SK-N-SH (cell line): ENCODE data around the gene AMIGO2. TPM values are rescaled to one million over a fixed set of nuclear protein-coding genes. Genes with fewer than 3 reads are reported as not detected.

Experiments used
- CTCF ChIA-PET: fragments of 300-600, 350-600 bp; formaldehyde crosslinking; extraction: SDS; loops from one replicate; lab custom pipeline; 2021; lab: Yijun Ruan, JAX
- POLR2A ChIA-PET: fragments of 350-600 bp; sonication (Branson Sonifier 250); formaldehyde crosslinking; extraction: SDS; loops from one replicate; lab custom pipeline; 2020; ENCODE audit warnings: antibody characterized with exemption, inconsistent platforms; lab: Yijun Ruan, JAX
- DNase-seq: peaks from one replicate; pipeline ENCODE4 v3.0.0; 2012
- H2AFZ ChIP-seq: fragments of 200-600 bp; sonication (generic); 2 replicates; pipeline ENCODE4 v1.8.1; 2016; ENCODE audit warnings: antibody characterized with exemption, mild to moderate bottlenecking, low read depth
- H3F3A ChIP-seq: fragments of 200-600 bp; sonication (generic); replicated peaks from 2 replicates; pipeline ENCODE3; 2016; ENCODE audit warnings: antibody characterized with exemption, mild to moderate bottlenecking; ENCODE audit not compliant: insufficient read depth
- H3K27ac ChIP-seq, 2 experiments: fragments of 200-500 bp in 1 of 2; fragments of 200-600 bp in 1 of 2; sonication (Bioruptor generic) in 1 of 2; sonication (generic), shearing (Covaris generic) in 1 of 2; 2 replicates each; pipeline versions ENCODE4 v1.5.1 to v1.6.1; 2014 to 2016; ENCODE audit warnings: low read depth in 2 of 2, inconsistent platforms in 1 of 2, low read length in 1 of 2, mild to moderate bottlenecking in 1 of 2, mixed read lengths in 1 of 2
- H3K27me3 ChIP-seq: fragments of 200-600 bp; sonication (generic), shearing (Covaris generic); 2 replicates; pipeline ENCODE4 v1.6.1; 2016; ENCODE audit warnings: mixed run types; ENCODE audit not compliant: insufficient read depth
- H3K36me3 ChIP-seq, 2 experiments: fragments of 200-500 bp in 1 of 2; fragments of 200-600 bp in 1 of 2; sonication (Bioruptor generic) in 1 of 2; sonication (generic) in 1 of 2; replicated peaks in 1 of 2; 2 replicates each; pipeline versions ENCODE3 to v1.5.1; 2014 to 2016; ENCODE audit warnings: low read length in 1 of 2, mild to moderate bottlenecking in 1 of 2; ENCODE audit not compliant: insufficient read depth in 2 of 2, control insufficient read depth in 1 of 2
- H3K4me1 ChIP-seq, 2 experiments: fragments of 200-500 bp in 1 of 2; fragments of 200-600 bp in 1 of 2; sonication (Bioruptor generic) in 1 of 2; sonication (generic), shearing (Covaris generic) in 1 of 2; 2 replicates each; pipeline versions ENCODE4 v1.5.1 to v1.6.1; 2014 to 2016; ENCODE audit warnings: low read depth in 1 of 2, low read length in 1 of 2, mixed run types in 1 of 2; ENCODE audit not compliant: insufficient read depth in 2 of 2, control insufficient read depth in 1 of 2
- H3K4me2 ChIP-seq: fragments of 200-600 bp; sonication (generic), shearing (Covaris generic); 2 replicates; pipeline ENCODE4 v1.6.1; 2017; ENCODE audit warnings: mixed run types
- H3K4me3 ChIP-seq, 2 experiments: fragments of 200-500 bp in 1 of 2; fragments of 200-600 bp in 1 of 2; sonication (Bioruptor generic) in 1 of 2; sonication (generic), shearing (Covaris generic) in 1 of 2; 2 replicates each; pipeline versions ENCODE4 v1.5.1 to v1.8.1; 2014 to 2016; ENCODE audit warnings: low read depth in 2 of 2, inconsistent platforms in 1 of 2, low read length in 1 of 2, mild to moderate bottlenecking in 1 of 2, mixed read lengths in 1 of 2, moderate library complexity in 1 of 2
- H3K79me2 ChIP-seq: fragments of 200-600 bp; sonication (generic); 2 replicates; pipeline ENCODE4 v1.8.1; 2017; ENCODE audit warnings: mild to moderate bottlenecking; ENCODE audit not compliant: insufficient read depth
- H3K9ac ChIP-seq: fragments of 200-600 bp; sonication (generic); 2 replicates; pipeline ENCODE4 v1.6.1; 2017; ENCODE audit warnings: mixed run types
- H3K9me2 ChIP-seq: fragments of 200-600 bp; sonication (generic); 2 replicates; pipeline ENCODE4 v1.6.1; 2017; ENCODE audit warnings: mixed run types
- H3K9me3 ChIP-seq: fragments of 200-600 bp; sonication (generic); 2 replicates; pipeline ENCODE4 v1.6.1; 2017; ENCODE audit warnings: mixed run types, mild to moderate bottlenecking, moderate library complexity
- H4K20me1 ChIP-seq: fragments of 200-600 bp; sonication (generic); 2 replicates; pipeline ENCODE4 v1.6.1; 2017; ENCODE audit warnings: mild to moderate bottlenecking, mixed run types; ENCODE audit not compliant: insufficient read depth
- ELF1 ChIP-seq: IDR thresholded peaks from 2 replicates; pipeline ENCODE4 v1.4.0; 2012
- FOSL2 ChIP-seq: IDR thresholded peaks from 2 replicates; pipeline ENCODE4 v1.4.0; 2012; ENCODE audit warnings: low read depth, mild to moderate bottlenecking, moderate library complexity, borderline replicate concordance
- FOXJ3 ChIP-seq: sonication (generic); formaldehyde crosslinking; IDR thresholded peaks from 2 replicates; pipeline ENCODE4 v1.5.1; 2020; ENCODE audit warnings: mild to moderate bottlenecking, missing genetic modification reagents
- GATA2 ChIP-seq: sonication (generic); formaldehyde crosslinking; IDR thresholded peaks from 2 replicates; pipeline ENCODE4 v1.5.0; 2020; ENCODE audit warnings: mild to moderate bottlenecking, missing genetic modification reagents
- MEF2A ChIP-seq: IDR thresholded peaks from 2 replicates; pipeline ENCODE4 v1.4.0; 2012; ENCODE audit warnings: low read depth, borderline replicate concordance
- MXI1 ChIP-seq: IDR thresholded peaks from 2 replicates; pipeline ENCODE4 v1.6.1; 2012; ENCODE audit warnings: mild to moderate bottlenecking, low read depth, low read length, improper control_type of control experiment
- NFIC ChIP-seq: IDR thresholded peaks from 2 replicates; pipeline ENCODE4 v1.4.0; 2012; ENCODE audit warnings: borderline replicate concordance
- NRF1 ChIP-seq: IDR thresholded peaks from 2 replicates; pipeline ENCODE4 v1.6.1; 2012; ENCODE audit warnings: low read depth, mild to moderate bottlenecking, low read length
- RCOR1 ChIP-seq: fragments of 150-350 bp; IDR thresholded peaks from 2 replicates; pipeline ENCODE4 v1.6.1; 2017; ENCODE audit warnings: antibody characterized with exemption, low read length
- SIN3A ChIP-seq: IDR thresholded peaks from 2 replicates; pipeline ENCODE4 v1.6.1; 2012; ENCODE audit warnings: low read depth, mild to moderate bottlenecking, low read length, moderate library complexity, borderline replicate concordance
- TCF12 ChIP-seq: IDR thresholded peaks from 2 replicates; pipeline ENCODE4 v1.4.0; 2012
- TEAD4 ChIP-seq: IDR thresholded peaks from 2 replicates; pipeline ENCODE4 v1.4.0; 2012; ENCODE audit warnings: mild to moderate bottlenecking, borderline replicate concordance; ENCODE audit not compliant: insufficient read depth
- YY1 ChIP-seq: IDR thresholded peaks from 2 replicates; pipeline ENCODE4 v1.4.0; 2012; ENCODE audit warnings: low read depth, mild to moderate bottlenecking
- WGBS: methylation state at CpG from one replicate; pipeline ENCODE4 v1.1.6; 2017; ENCODE audit warnings: low lambda C conversion rate; 5-methylcytosine and 5-hydroxymethylcytosine counted together
- polyA plus RNA-seq, 3 experiments: library from polyadenylated mRNA; depleted of rRNA; stranded (reverse); fragments of >200 nt; gene quantifications; 2 replicates each; pipeline ENCODE4 v1.2.3, GENCODE V29; 2012
- TF ChIP-seq, protein P1 (sequence below): fragments of 200-600 bp; sonication (generic); IDR thresholded peaks from 2 replicates; pipeline ENCODE4 v1.6.1; 2017; ENCODE audit warnings: antibody characterized with exemption, mild to moderate bottlenecking, moderate library complexity
- TF ChIP-seq, protein P2 (sequence below): fragments of 150-350 bp; IDR thresholded peaks from 2 replicates; pipeline ENCODE4 v1.6.1; 2016; ENCODE audit warnings: mild to moderate bottlenecking, low read depth, low read length
- TF ChIP-seq, protein P3 (sequence below): IDR thresholded peaks from 2 replicates; pipeline ENCODE4 v1.6.1; 2012; ENCODE audit warnings: mild to moderate bottlenecking, low read depth, low read length, moderate library complexity
- TF ChIP-seq, protein P4 (sequence below): IDR thresholded peaks from 2 replicates; pipeline ENCODE4 v1.4.0; 2012; ENCODE audit warnings: low read depth, borderline replicate concordance
- TF ChIP-seq, protein P5 (sequence below): IDR thresholded peaks from 2 replicates; pipeline ENCODE4 v1.4.0; 2012; ENCODE audit warnings: low read depth

AMIGO2 gene
- polyA plus RNA-seq, 1 of the 3 experiments (the other 2 are of a cell fraction) = 1.2 TPM

DNA sequence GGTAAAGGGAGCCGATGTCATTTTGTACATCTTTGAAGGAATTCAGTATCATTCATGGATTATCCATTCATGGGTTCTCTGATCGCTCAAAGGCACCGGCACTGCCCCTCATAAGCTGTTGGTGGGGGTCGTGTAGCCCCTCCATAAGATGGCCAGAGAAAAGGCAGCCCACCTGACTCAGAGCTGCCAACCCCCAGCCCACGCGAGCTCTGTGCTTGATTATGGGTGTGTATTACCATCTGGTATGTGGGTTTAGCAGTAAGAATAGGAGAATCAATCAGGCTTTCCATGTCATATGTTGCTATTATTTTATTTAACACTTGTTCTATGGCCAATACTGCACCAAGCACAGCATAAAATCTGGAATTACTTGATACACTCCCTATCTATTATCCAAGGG, 32.1 kb upstream of the AMIGO2 start:
- H3K4me2 ChIP-seq = no peak overlapping the region
- H3K9me2 ChIP-seq = no peaks in the 10 kb centered on the region
- no peaks in the 10 kb centered on the region for H3F3A ChIP-seq
- H3K4me3 ChIP-seq = no peak overlapping the region
- no peak overlapping the region for H3K27ac ChIP-seq
- no peaks in the 10 kb centered on the region for H3K36me3 ChIP-seq
- H3K9ac ChIP-seq = no peak overlapping the region
- H3K4me1 ChIP-seq = no peaks in the 10 kb centered on the region
- no peak for DNase-seq
- WGBS = 44% methylated on average over 6 of the region's 6 CpGs
- no peaks in the 10 kb centered on the region for H3K79me2 ChIP-seq
- no peaks in the 10 kb centered on the region for H3K9me3 ChIP-seq
- CTCF ChIA-PET = no interaction called here
- TF ChIP-seq MEF2A (no peak), TEAD4 (no peak), TCF12 (no peak), GATA2 (CRISPR knock-in tag) (no peak), YY1 (no peak), SIN3A (no peak), MXI1 (no peak), FOSL2 (no peak), NFIC (no peak), NRF1 (no peak), RCOR1 (no peak)
- TF ChIP-seq, protein P1, sequence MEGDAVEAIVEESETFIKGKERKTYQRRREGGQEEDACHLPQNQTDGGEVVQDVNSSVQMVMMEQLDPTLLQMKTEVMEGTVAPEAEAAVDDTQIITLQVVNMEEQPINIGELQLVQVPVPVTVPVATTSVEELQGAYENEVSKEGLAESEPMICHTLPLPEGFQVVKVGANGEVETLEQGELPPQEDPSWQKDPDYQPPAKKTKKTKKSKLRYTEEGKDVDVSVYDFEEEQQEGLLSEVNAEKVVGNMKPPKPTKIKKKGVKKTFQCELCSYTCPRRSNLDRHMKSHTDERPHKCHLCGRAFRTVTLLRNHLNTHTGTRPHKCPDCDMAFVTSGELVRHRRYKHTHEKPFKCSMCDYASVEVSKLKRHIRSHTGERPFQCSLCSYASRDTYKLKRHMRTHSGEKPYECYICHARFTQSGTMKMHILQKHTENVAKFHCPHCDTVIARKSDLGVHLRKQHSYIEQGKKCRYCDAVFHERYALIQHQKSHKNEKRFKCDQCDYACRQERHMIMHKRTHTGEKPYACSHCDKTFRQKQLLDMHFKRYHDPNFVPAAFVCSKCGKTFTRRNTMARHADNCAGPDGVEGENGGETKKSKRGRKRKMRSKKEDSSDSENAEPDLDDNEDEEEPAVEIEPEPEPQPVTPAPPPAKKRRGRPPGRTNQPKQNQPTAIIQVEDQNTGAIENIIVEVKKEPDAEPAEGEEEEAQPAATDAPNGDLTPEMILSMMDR = no peak
- TF ChIP-seq, all 33 proteins: peak for 0
- no peak overlapping the region for H2AFZ ChIP-seq
- H4K20me1 ChIP-seq = no peaks in the 10 kb centered on the region
- POLR2A ChIA-PET = no interaction called here
- H3K27me3 ChIP-seq = peaks cover 5% of the 10 kb centered on the region; the same call in 1 of the 2 replicates

DNA sequence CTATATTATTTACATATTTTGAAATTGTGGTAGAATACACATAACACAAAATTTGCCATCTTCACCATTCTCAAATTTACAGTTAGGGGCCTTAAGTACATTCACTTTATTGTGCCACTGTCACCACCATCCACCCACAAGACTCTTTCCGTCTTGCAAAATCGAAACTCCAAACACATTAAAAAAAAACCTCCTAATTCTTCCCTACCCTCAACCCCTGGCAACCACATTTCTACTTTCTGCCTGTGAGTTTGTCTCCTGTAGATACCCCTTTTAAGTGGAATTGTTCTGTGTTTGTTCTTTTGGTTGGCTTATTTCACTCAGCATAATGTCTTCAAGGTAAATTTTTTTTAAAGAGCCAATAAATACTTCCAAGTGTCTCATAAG, 31.6 kb upstream of the AMIGO2 start:
- ChIA-PET POLR2A (no interaction called here), CTCF (no interaction called here)
- H3K27ac ChIP-seq = no peak overlapping the region
- H3K4me3 ChIP-seq = no peak overlapping the region
- H3K27me3 ChIP-seq = peaks cover 7% of the 10 kb centered on the region; the same call in 1 of the 2 replicates
- WGBS = 13% methylated on average over 2 of the region's 2 CpGs
- H2AFZ ChIP-seq = no peak overlapping the region
- no peak overlapping the region for H3K4me2 ChIP-seq
- no peaks in the 10 kb centered on the region for H3K79me2 ChIP-seq
- H3K4me1 ChIP-seq = no peaks in the 10 kb centered on the region
- no peak overlapping the region for H3K9ac ChIP-seq
- no peaks in the 10 kb centered on the region for H4K20me1 ChIP-seq
- no peaks in the 10 kb centered on the region for H3K9me3 ChIP-seq
- H3K9me2 ChIP-seq = no peaks in the 10 kb centered on the region
- no peaks in the 10 kb centered on the region for H3K36me3 ChIP-seq
- DNase-seq = no peak
- H3F3A ChIP-seq = no peaks in the 10 kb centered on the region
- TF ChIP-seq, protein P1 = no peak
- TF ChIP-seq, protein P2, sequence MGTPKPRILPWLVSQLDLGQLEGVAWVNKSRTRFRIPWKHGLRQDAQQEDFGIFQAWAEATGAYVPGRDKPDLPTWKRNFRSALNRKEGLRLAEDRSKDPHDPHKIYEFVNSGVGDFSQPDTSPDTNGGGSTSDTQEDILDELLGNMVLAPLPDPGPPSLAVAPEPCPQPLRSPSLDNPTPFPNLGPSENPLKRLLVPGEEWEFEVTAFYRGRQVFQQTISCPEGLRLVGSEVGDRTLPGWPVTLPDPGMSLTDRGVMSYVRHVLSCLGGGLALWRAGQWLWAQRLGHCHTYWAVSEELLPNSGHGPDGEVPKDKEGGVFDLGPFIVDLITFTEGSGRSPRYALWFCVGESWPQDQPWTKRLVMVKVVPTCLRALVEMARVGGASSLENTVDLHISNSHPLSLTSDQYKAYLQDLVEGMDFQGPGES = no peak
- TF ChIP-seq FOXJ3 (CRISPR knock-in tag) (no peak), ELF1 (no peak), MXI1 (no peak), RCOR1 (no peak), NRF1 (no peak)
- TF ChIP-seq, protein P3, sequence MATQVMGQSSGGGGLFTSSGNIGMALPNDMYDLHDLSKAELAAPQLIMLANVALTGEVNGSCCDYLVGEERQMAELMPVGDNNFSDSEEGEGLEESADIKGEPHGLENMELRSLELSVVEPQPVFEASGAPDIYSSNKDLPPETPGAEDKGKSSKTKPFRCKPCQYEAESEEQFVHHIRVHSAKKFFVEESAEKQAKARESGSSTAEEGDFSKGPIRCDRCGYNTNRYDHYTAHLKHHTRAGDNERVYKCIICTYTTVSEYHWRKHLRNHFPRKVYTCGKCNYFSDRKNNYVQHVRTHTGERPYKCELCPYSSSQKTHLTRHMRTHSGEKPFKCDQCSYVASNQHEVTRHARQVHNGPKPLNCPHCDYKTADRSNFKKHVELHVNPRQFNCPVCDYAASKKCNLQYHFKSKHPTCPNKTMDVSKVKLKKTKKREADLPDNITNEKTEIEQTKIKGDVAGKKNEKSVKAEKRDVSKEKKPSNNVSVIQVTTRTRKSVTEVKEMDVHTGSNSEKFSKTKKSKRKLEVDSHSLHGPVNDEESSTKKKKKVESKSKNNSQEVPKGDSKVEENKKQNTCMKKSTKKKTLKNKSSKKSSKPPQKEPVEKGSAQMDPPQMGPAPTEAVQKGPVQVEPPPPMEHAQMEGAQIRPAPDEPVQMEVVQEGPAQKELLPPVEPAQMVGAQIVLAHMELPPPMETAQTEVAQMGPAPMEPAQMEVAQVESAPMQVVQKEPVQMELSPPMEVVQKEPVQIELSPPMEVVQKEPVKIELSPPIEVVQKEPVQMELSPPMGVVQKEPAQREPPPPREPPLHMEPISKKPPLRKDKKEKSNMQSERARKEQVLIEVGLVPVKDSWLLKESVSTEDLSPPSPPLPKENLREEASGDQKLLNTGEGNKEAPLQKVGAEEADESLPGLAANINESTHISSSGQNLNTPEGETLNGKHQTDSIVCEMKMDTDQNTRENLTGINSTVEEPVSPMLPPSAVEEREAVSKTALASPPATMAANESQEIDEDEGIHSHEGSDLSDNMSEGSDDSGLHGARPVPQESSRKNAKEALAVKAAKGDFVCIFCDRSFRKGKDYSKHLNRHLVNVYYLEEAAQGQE = no peak
- TF ChIP-seq, protein P4, sequence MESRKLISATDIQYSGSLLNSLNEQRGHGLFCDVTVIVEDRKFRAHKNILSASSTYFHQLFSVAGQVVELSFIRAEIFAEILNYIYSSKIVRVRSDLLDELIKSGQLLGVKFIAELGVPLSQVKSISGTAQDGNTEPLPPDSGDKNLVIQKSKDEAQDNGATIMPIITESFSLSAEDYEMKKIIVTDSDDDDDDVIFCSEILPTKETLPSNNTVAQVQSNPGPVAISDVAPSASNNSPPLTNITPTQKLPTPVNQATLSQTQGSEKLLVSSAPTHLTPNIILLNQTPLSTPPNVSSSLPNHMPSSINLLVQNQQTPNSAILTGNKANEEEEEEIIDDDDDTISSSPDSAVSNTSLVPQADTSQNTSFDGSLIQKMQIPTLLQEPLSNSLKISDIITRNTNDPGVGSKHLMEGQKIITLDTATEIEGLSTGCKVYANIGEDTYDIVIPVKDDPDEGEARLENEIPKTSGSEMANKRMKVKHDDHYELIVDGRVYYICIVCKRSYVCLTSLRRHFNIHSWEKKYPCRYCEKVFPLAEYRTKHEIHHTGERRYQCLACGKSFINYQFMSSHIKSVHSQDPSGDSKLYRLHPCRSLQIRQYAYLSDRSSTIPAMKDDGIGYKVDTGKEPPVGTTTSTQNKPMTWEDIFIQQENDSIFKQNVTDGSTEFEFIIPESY = no peak
- TF ChIP-seq, protein P5, sequence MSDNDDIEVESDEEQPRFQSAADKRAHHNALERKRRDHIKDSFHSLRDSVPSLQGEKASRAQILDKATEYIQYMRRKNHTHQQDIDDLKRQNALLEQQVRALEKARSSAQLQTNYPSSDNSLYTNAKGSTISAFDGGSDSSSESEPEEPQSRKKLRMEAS = no peak
